LNCaP clone FGC (cell line): ENCODE results near the gene UGGT1.

Experiments
- DNase-seq: peaks from one replicate; pipeline ENCODE4 v3.0.0-alpha.2; 2011; ENCODE audit warnings: low read depth
- H3K4me3 ChIP-seq: 2 replicates; pipeline ENCODE4 v1.5.1; 2011; ENCODE audit warnings: mild to moderate bottlenecking, low read depth, low read length, control low read depth
- CTCF ChIP-seq: IDR thresholded peaks from 2 replicates; pipeline ENCODE4 v1.5.1; 2012; ENCODE audit warnings: mild to moderate bottlenecking; ENCODE audit not compliant: control insufficient read depth, insufficient read depth; ENCODE audit errors: extremely low read depth

UGGT1 gene

GRCh38 chr2:128057334-128057733 is 33.7 kb upstream of the UGGT1 start:
- no peak for DNase-seq
- H3K4me3 ChIP-seq: no peak overlapping the region
- TF ChIP-seq CTCF: no peak

- no peak for TF ChIP-seq CTCF
- H3K4me3 ChIP-seq: no peak overlapping the region
- DNase-seq: no peak
Observed at GRCh38 chr2:128058114-128058513, 32.9 kb upstream of the UGGT1 start.

- no peak for TF ChIP-seq CTCF
- no peak for DNase-seq
- no peak overlapping the region for H3K4me3 ChIP-seq
Observed at GRCh38 chr2:128062571-128062970, 28.4 kb upstream of the UGGT1 start.

- DNase-seq: no peak
- no peak for TF ChIP-seq CTCF
- H3K4me3 ChIP-seq: no peak overlapping the region
Observed at GRCh38 chr2:128064353-128064752, 26.6 kb upstream of the UGGT1 start.

- peak; percentile 56 for DNase-seq
- no peak for TF ChIP-seq CTCF
- H3K4me3 ChIP-seq: no peak overlapping the region
Observed at GRCh38 chr2:128069769-128070168, 21.2 kb upstream of the UGGT1 start.

GRCh38 chr2:128073278-128073677 is 17.7 kb upstream of the UGGT1 start:
- TF ChIP-seq CTCF: no peak
- DNase-seq: no peak
- H3K4me3 ChIP-seq: no peak overlapping the region

- no peak overlapping the region for H3K4me3 ChIP-seq
- no peak for TF ChIP-seq CTCF
- no peak for DNase-seq
Observed at GRCh38 chr2:128076461-128077106, 14.4 kb upstream of the UGGT1 start.
